NCI-H1436 (cell line): ENCODE results near the gene NEMP2.
A peak's percentile ranks its signal among the peaks of the same experiment; 100 is the strongest.

Experiments used
- DNase-seq: peaks from one replicate; lab custom pipeline; 2025; lab: John Stamatoyannopoulos, UW

NEMP2 gene, protein sequence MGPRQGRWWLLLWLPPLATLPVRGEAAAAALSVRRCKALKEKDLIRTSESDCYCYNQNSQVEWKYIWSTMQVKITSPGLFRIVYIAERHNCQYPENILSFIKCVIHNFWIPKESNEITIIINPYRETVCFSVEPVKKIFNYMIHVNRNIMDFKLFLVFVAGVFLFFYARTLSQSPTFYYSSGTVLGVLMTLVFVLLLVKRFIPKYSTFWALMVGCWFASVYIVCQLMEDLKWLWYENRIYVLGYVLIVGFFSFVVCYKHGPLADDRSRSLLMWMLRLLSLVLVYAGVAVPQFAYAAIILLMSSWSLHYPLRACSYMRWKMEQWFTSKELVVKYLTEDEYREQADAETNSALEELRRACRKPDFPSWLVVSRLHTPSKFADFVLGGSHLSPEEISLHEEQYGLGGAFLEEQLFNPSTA

DNA sequence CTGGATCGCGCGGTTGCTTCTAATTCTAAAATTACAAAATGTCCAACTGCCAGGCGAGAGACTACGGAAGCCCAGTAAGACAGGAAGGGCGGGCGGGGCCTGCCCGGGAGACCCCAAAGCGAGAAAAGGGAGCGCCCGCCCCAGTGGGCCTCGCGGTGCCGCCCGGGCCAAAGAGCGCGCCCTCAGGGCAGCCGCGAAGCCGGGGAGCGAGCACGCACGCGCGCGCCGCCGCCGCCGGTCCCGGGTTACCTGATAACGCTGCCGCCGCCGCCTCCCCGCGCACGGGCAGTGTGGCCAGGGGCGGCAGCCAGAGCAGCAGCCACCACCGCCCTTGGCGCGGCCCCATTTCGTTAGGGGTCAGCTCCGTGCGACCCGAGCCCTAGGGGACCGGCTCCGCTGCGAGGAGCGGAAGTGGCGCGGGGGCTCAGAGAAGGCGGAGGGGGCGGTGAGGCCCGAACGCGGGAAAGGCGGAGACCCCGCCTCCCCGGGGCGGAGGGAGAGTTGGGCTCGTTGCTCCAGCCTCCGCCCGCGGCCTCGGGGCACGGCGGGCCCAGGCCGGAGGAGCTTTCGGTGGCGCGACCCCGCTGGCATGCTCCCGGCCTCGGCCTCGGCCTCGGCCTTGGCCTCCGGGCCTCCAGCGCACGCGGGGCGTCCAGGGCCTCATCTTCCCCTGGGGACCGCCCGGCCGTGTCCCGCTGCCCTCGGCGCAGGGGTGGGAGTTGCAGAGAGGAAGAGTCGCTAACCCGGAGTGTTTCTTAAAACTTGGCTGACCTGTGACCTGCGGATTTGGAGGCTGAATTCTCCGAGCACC is at the start of gene NEMP2:
NEMP2 (minus strand) TSS at position 413 of the 811 bp plus-strand sequence; CDS start at position 346, 67 bp downstream.
- peak; percentile 75 for DNase-seq

DNA sequence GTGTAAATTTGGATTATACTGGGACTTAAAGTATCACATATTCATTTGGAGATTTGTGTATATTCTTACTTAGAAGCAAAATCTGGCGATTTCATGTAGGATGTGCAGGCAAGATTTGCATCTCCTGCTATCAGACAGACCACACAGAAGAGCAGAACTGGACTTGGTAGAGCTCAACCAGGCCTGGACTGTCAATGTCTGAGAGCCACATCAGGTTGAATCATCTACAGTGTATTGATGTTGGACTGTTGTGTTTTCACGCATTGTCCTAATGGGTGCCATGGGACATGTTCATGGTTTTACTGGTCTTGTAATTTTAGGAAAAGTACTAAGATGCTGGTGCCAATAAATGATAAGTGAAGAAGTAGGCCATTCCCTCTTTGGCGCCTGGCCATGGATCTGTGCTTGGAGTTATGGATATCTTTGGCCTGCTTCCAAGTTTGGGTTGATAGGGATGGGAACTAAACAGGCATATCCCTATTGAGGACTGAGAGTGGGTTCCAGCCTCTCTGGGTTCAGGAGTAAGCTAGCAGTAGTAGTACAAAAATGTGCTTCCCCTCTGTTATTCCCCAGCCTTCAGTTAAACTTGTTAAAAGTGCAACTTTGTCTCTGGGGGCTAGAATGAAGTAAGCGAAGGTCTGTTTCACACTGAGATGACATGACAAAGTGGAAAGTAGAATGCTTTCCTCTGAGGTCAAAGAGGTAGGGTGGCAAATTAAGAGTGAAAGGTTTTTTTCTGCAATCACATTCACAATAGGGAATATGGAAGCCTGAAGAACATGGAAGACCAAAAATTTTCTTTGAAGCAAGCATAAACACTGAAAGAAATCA is 49.2 kb upstream of the NEMP2 start:
- DNase-seq: no peak

DNA sequence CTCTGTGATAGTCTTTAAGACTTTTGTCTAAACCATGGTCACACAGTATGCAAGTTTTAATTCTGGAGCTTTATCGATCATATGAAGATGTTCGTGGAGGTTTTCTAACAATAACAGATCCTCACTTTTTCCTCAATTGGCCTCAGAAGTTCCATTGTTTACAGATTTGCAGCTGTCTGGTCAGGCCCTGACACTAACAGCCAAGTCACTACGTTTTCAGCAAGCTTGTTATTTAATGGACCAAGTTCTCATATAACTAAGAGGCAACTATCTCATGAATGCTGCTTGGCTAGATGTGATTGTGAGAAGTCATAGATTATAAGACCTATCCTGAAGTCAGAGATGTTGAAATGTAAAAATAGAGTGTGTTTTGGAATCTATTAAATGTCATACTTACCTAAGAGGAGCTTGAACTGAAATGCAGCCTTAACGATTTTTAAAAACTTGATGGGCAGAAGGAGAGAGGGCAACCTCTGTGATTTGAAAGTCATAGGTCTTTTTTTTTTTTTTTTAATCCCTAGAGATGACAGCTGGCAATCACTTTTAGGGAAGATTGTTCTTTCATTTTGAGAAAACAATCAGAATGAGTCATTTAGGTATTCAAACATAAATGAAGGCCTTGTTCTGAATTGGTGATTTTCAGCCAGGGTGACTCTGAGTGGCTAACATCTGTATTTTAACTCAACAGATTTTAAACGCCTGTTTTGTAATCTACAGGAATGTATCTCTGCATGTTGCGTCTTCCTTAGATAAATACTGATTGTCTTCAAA is 48.4 kb upstream of the NEMP2 start:
- no peak for DNase-seq

DNA sequence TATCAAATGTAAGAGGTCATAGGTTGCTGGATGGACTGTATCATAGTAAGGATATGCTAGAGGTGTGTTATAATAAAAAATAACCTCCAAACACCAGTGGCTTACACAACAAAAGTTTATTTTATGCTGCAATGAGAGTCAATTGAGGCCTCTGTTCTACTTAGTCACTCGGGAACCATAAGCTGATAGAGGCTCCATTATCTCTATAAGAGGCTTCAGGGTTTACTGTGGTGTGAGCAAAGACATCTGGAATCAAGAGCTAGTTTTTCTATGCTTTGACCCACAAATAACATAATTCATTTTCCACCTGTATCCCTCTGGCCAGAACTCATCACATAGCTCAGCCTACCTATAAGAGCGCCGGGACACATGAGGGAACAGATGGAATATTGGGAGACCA is 47.5 kb upstream of the NEMP2 start:
- no peak for DNase-seq

DNA sequence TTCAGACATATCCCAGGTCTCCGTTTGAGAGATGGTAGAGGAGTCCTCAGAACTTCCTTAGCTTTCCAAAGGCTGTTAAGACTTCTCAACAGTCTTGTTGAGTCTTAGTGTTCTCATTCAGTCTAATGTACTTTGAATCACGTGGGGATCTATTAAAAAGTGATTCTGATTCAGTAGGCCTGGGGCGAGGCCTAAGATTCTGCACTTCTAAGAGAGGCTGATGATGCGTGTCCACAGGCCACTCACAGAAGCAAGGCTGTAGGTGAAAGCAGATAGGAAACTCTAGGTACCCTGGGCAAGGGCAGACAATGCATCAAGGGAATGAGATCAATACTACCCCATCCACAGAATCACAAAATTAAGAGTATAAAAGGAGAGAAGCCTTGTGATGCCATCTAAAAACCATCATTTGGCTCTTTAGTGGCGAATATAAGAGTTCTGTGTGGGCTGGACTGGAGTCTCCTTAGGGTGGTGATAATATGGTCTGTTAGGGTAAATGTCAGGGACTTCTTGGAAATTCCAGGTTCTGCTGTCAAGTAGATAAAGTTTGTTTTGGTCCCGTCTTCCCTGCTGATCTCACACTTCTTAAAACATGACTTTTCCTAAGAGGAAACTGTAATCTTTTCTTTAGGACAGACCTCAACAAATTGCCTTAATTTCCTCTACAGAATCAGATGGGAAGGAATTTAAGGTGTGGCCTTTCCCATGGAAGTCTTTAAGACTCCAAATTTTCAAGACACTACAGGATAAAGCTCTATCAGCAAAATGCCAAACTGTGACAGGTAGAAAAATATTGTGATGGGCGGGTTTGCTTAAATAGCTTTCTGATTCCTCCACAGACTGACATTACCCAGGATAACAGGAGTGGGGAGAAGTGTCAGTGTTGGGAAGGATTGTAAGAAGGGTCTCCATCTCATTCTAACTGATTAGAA is 45.7 kb upstream of the NEMP2 start:
- DNase-seq: no peak

DNA sequence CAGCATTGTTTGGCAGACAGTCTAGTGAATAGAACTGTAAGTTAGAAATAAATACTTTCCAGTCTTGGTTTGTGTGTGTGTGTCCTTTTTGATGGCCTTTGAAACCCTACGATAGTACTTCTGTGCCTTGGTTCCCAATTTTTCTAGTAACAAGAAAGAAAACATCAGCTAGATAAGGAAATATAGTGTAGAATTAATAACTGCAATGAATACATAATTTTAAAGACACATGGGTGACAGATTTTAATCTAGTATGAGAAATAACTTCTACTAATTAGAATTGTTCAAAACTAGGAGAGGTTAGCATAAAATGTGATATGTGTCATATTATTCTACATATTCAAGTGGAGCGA is 44.5 kb upstream of the NEMP2 start:
- DNase-seq: no peak

DNA sequence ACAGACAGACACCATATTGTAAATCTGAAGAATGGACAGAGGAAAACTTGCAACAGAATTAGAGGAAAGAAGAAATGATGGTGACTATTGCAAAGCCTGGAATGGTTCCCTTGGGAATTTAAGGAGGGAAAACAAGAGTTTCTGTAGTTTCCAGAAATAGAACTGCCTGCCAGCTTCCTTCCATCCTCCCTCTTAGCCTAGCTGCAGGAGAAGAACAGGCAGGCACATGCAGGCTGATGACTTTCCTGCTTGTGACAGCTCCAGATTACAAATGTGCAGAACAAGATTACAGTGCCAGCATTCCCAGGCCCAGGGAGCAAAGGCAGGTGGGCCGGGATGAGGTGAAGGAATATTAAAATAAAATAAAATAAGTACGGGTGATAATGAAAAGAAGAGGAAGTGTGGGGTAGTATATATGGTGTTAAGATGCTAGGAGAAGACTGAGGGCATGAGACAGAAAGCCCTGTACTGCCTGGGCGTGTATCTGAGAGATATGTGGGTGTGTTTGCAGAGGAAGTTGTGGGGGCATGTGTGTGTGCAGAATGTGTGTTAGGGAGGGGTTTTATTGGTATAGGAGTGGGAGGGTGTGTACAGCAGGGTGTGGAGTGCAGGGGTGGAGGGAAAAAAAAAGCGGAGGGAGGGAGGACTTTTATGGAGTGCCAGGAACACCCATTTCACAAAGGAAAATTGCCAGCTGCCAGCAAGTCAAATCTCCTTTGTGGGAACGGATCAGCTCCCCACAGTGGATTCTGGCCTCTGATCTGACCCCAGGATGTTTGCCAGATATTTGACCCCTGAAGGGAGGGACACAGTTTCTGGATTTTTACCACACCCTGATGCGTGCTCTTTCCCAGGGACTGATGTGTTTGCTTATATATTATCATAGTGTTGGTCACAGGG is 43.9 kb upstream of the NEMP2 start:
- DNase-seq: no peak

DNA sequence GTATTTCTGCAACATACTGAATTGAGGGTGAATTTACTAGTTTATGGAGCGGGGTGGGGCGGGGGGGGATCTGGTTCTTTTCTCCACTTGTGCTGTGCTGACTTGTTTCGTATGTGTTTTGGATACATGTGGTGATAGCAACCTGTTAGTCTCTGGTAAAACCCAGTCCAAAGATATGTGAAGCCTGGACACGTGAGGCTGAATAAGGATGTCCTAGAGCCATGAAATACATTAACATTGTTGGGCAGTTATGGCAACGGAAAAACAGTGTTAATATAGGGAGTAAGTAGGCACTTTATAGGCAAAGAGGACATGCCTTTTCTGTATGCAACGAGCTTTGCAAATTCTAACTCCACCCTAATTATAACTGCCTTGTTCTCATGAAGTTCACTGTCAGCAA is 42.1 kb upstream of the NEMP2 start:
- DNase-seq: no peak

DNA sequence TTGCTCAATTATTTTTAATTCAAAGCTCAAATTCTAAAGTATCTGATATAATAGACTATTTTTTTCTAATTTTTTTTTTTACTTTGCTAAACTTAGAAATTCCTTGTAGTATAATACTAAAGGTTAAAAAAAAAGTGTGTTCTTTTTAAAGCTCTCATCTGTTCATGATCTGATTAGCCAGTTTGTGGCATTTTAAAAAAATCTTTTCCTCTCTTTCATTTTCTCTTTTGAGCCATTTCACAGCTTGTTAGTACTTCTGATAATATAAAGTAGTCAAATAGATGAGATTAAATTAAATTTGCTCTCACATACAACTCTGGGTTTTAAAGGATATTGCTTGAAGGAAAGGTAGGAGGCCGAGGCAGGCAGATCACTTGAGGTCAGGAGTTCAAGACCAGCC is 40.7 kb upstream of the NEMP2 start:
- no peak for DNase-seq

DNA sequence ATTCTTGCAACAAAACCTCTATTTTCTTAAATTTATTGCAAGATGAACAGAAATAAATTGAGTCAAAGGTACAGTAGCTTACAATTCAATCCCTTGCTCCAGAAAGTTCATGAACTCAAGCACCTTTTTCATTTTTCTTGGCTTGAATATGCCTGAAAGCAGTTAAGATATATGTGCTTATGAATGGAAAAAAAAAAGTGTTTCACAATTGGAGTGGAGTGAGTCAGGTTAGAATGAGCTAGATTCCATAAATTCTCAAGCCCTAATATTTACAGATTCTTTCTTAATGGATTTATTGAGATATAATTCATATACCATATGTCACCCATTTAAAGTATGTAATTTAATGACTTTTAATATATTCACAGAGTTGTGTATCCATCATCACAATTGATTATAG is 39.6 kb upstream of the NEMP2 start:
- no peak for DNase-seq

DNA sequence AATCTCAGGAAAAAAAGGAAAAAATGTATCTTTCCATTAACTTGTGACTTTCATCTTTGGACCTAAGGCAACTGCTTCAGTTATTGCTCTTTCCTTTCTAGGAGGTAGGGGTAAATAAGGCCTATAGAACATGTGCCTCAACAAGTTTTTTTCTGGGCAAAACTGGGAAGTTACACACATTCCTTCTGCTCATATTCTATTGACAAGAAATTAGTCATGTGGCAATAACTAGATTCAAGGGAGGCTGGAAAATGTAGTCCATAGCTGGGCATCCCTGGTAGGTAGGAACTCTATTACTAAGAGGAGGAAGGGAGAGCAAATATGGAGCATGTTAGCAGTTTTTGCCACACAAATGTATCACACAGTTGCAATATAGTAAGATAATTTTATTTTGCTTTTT is 37.7 kb upstream of the NEMP2 start:
- DNase-seq: no peak

DNA sequence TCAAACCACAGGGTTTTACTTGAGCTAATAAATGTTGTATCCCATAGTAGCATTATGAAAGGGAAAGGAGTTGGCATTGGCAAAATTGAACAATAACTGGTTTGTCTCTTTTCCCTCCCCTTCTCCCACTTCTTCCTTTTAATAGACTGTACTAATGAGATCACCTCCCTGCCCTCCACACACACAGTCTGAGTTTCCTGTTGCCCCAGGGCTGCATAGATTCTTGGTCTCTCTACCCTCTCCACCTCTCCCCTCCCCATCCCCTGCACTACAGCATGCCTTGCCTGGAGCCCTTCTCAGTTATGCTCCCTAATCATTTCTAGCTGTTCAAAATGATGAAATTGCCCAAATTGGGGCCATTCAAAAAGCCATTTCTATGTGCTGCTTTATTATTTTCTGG is 37.2 kb upstream of the NEMP2 start:
- no peak for DNase-seq

DNA sequence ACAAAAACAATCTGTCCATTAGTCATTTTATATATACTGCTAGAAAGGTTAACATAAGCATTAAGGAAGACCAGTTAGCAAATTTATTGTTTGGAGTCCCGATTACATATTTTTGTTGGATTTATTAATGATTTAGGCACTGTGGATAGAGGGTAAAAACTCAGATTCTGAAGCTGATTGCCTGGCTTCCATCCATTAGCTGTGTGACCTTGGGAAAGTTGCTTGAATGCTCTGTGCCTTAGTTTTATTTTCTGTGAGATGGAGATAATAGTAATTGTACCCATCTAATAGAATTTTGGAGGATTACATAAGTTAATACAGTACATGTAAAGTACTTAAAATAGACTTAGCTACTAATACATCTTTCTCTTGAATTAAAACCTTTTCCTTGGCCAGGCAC is 36.3 kb upstream of the NEMP2 start:
- no peak for DNase-seq

DNA sequence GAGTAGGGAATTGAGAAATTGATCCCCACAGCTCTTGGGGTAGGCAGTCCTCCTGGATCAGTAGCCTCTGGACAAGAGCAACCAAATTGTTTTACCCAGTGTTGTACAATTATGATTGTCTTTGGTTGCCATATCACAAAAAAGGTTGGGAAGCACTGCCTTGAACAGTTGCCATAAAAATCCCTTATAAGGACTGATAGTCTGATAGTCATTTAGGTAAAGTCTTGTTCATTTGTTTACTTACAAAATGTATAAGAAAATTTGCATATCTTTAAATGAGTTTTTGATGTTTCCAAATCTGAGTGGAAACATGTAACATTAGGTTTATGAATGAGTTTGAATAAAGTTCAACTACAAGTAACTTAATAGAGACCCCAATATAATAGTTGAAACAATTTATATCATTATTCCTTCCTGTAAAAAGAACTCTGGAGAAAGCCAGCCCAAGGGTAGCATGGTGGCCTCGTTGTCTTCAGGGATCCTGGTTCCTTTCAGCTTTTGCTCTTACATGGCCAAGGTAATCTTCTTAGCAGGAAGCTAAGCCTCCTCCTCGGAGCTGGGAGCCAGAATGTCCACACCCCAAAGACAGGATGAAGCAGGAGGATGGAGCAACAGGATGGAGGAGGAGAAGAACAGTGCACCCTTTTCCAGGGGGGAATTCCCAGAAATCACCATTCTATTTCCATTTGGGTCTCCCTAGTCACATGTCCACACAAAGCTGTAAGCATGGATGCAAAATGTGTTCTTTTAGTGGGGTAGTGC is 35.7 kb upstream of the NEMP2 start:
- no peak for DNase-seq

DNA sequence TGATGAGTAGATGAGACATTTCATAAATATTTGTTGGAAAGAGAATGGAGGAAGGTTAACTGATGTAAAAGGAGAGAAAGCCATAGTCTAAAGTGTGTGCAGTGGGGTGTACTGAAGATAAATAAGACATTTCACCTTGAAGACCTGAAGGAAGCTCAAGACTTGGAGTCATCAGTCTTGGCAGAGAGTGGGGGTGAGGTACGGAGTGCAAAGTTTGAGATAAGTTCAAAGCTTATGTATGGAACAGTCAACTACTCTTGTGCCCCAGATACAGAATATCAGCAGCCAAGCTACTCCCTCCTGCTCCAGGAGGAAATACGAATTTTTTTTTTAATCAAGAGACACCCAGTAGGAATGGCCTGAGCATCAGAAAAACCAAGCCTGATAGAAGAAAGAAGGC is 30.3 kb upstream of the NEMP2 start:
- DNase-seq: no peak

DNA sequence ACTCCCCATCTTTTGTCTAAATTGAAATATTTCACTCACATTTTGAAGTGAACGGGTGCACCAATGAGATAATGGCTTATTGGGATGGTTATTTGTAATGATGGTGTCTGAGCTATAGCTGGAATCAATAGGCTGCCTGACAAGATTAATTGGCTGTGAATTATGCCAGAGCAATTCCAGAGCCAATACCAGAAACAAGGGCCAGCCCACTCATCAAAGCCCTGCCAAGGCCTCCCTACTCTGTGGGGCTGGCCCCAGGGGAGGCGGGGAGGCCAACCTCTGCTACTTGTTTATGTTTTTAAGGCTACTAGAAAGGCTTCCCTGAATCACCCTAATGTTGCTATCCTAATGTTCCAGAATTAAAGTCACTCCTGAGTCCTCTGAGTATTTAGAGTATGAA is 29.1 kb upstream of the NEMP2 start:
- DNase-seq: no peak

DNA sequence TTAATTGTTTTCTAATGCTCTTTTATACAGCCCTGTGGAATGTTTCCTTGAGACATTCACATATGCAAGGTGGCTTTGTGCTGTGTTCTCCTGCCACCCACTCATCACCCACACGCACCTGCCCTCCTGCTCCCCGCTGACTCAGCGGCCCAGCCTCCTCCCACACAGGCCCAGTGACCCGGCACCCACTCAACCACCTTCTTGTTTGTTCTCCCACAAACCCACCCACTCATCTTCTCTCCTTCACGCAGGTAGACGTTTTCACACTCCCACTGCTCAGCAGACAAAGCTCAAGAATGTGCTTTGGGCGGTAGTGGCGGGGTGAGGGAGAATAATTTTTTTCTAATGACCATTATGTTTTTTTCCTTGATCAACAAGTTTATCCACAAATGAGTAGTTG is 28.6 kb upstream of the NEMP2 start:
- no peak for DNase-seq

DNA sequence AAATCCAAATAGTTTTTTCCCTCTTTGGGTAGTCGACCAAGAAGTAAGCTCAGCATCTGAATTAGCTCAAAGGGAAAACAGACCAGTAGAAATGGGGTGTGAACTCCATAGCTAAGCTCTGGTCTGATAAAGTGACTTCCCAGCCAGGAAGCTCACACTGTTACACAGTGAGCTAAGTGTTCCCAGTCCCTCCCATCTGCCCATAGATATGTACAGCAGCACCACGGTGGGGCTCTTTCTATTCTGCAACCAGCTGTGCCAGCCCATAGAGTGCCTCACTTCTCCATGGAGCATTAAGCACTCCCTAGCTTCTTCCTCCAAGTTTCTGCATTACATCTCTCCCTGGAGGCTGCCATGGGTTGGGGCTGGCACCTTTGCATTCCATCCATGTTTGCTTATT is 27.6 kb upstream of the NEMP2 start:
- no peak for DNase-seq

DNA sequence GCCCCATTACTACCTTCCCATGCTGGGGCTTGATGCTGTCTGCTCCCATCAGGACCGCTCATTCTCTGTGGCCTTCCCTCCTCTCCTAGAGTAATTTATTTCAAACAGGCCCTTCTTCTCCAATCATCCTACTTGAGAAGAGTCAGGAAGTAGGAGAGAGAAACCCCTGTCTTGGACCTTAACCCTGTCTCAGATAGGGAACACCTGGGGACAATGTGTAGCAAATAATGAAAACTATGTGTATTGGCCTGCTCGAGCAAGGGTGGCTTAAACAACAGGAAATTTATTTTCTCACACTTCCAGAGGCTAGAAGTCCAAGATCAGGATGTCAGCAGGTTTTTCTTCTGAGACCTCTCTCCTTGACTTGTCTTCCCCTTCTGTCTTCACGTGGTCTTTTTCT is 26.6 kb upstream of the NEMP2 start:
- no peak for DNase-seq
